SIG-M5 treated with dmso at 0.1 percent for 504 hours (cell line): ENCODE data around the gene GNPTG.

Experiments
- DNase-seq: peaks from one replicate; lab custom pipeline; 2025; ENCODE audit not compliant: unreplicated experiment; lab: John Stamatoyannopoulos, UW

The GNPTG gene

DNA sequence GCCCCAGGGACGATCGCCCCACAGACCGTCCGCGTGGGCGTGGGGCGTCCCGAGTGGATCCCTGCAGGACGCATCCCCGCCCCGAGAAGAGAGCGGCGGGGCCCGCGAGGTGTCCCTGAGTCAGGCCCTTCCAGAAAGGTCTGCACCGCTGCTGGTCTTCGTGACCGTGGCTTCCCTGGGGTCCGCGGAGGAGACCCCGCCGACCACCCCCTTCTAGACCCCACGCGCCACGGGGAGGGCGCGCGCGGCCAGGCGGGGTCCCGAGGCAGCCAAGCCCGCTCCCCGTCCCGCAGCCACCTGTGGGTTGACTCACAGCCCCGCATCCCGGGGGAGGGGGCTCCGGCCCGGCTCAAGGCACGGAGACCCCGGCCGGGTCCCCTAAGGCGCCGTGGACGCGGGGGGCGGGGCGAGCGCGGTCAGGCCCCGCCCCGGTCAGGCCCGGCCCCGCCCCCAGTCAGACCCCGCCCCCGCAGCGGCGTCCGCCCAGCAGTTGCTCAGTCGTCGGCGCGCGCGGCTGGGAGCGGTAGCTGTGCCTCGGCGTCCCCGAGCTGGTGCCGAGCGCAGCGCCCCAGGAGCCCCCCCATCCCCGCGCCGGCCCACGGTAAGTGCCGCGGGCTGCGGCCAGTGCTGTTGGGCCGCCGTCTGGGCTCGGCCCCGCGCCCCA is 18.4 kb upstream of the GNPTG start, which contains the start of gene BAIAP3:
Gene BAIAP3 (plus strand): TSS at position 497 of the 664 bp plus-strand sequence. CDS start 4,905 bp downstream, outside the sequence.
- DNase-seq, result no peak

DNA sequence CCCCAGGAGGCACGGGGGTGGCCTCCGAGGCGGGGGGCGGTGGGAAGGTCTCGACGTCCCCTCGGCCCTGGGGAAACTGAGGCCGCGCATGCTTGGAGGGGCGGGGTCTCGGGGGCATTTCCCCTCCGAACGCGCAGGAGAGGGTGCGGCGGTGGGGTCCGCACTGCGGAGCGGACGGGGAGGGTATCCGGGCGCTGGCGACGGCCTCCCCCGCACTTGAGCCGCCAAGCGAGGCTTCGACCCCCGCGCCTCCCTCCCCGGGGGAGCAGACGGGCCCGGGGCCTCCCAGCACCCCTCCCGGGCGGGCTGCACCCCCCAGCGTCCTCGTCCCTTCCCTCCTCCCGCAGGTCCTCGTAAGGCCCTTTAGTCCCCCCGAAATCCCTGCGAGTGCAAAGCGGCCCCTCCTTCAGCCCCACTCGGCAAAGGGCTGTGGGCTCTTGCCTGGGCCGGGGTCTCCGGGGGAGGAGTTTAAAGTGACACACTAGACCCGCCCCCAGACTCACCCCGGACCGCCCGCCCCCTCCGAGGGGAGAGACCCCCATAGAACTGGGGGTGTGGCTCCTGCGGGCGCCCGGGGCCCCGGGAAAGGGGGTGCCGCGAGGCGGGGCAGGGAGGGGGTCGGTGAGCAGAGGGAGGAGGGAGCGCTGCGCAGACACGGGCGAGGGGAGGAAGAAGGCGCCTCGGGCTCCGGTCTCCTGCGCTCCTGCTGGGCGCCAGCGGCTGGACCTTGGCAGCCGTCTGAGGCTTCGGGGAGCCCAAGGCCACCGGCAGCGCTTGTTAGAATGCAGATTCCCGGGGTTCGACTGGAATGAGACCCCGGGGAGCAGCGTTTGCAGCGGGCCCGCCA is 17.7 kb upstream of the GNPTG start:
- no peak for DNase-seq

DNA sequence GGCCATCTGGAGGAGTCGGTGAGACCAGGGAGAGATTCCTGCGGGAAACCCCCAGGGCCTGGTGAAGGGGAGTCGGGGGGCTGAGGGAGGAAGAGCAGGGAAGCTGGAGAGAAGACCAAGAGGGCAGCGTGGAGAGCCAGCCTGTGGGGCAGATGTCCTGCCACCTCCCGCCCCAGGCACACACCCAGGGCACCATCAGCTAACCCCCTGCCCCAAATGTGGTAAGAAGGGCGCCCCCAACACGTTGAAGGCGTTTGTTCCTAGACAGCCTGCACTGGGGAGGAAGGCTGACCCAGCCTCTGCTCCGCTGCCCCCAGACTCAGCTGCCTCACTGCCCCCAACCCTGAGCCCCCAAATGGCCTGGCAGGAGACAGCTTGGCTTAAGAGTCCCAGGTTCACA is 17.0 kb upstream of the GNPTG start:
- DNase-seq, result no peak

DNA sequence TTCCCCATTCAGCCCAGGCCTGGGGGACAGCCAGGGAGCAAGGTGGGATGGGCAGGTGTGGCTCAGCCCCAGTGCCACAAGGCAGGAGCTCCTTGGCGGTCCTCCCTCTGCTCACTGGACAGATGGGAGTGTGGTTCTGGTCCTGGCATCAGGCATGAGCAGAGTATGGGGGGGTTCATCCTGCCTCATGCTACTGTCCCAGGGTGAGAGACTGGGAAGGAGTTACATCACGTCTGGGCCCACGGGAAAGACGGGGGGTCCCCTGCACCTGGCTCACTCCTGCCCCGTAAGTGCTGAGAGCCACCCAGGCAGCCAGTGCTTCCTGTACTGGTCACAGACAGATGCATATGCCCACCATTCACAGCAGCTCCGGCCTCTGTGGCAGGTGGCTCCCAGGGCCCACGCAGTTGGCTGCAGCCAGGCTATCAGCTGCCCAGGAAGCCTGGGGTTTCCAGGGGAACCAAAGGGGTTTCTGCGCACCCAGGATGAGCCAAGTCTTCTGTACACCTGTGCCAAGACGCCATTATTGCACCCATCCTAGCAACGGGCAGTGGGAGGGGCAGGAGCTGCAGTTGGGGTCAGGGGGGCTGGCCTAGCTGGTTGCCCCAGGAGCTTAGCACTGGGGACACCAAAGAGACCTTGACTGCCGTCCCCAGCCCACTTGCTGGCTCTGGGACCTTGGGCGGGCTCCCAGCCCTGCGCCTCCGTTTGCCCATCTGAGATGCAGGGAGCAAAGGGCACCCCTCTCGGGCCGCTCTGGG is 16.3 kb upstream of the GNPTG start:
- DNase-seq, result no peak

DNA sequence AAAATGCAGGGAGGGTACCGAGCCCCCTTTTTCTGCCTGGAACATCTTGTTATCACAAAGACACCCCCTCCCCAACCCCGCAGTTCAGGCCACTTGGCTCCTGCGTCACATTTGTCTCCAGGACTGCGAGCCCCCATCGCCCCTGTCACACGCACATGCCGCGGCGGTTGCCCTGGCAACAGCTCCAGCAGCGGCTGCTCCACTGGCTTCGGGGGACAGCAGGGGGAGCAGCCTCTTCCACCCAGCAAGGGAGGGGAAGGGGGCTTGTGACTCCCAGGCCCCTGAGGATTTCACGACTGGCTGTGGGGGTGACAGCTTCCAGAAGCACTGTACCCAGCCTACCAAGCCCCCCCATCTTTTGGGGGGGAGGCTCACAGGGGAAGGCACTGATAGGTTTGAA is 15.7 kb upstream of the GNPTG start:
- DNase-seq, result no peak

DNA sequence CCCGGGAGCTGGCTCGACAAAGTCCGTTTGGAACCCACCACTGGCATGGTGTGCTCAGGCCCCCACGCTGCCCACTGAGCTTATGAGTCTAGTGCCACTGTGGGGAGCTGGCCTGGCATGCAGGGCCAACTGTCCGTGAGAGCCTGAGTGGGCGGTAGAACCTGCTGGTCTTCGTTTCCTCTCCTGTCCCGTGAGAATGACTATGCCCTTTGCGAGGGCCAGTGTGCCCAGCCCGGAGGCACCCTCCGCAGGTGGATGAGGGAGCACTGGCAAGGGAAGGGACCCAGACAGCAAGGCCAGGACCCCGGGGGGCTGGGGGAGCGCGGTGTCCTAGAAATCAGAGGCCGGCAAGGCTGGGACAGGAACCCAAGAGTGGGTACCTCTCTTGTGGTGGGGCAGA is 15.1 kb upstream of the GNPTG start:
- no peak for DNase-seq

DNA sequence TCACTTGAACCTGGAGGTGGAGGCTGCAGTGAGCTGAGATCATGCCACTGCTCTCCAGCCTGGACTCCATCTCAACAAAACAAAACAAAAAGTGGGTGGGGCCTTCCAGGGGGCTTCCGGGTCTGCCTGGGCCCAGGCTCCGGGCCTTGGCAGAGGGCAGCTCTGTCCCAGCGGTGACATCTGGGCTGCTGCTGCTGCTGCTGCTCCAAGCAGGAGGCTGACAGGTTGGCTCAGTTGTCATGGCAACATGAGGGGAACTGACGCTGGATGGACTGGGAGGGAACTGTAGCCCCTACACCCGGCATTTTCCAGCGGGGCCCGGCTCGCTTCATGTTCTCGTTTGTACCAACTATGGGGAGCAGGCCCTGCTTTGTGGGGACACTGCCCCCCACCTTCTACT is 14.2 kb upstream of the GNPTG start:
- no peak for DNase-seq

DNA sequence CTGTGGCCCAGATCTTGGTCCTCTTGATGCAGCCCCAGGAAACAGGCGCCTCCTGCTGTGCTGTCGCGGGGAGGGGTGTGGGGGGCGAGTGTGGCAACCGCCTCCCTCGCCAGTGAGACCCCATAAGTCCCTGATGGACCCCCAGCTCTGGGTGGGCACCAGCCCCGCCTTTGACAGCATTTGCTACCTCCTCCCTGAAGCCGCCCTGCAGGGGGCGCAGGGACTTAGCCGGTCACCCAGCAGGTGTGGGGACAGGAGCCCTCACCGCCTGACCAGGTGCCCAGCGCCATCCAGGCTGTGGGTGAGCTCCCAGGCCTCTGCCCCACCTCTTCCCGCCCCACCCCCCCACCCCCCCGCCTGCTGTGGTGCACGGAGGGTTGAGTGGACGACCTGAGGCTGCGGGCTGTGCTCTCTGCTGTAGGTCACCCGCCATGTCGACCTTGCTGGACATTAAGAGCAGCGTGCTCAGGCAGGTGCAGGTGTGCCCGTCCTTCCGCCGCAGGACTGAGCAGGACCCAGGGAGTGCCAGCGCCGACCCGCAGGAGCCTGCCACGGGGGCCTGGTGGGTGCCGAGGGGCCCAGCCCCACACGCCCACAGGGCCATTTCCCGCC is 13.5 kb upstream of the GNPTG start:
- no peak for DNase-seq

DNA sequence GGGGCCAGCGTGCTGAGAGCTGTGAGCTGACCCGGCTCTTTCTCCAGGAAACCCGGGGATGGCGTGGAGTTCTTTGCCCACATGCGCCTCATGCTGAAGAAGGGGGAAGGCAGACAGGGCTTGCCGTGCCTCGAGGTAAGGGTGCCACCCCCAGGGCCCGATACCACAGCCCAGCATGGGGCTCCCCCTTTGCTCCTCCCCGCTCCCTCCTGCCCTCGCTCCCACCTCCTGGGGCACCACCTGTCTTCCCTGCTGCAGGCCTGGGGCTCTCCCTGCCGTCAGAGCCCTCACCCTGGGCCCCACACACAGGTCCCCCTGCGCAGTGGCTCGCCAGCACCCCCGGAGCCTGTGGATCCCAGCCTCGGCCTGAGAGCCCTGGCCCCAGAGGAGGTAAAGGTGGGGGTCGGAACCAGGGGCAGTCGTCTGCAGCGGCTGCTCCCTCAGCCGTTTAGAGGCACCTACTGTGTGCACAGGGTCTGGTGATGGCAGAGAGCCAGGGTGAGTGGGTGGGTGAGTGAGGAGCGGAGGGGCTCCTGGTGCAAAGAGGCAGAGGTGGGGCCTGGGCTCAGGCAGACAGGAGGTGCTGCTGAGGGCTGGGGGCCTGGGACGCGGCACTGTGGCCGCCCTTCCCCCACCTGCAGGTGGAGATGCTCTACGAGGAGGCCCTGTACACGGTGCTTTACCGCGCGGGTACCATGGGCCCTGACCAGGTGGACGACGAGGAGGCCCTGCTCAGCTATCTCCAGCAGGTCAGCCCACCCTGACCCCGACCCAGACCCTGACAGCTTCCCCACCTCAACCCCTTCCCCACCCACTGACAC is 12.7 kb upstream of the GNPTG start:
- DNase-seq, result no peak

DNA sequence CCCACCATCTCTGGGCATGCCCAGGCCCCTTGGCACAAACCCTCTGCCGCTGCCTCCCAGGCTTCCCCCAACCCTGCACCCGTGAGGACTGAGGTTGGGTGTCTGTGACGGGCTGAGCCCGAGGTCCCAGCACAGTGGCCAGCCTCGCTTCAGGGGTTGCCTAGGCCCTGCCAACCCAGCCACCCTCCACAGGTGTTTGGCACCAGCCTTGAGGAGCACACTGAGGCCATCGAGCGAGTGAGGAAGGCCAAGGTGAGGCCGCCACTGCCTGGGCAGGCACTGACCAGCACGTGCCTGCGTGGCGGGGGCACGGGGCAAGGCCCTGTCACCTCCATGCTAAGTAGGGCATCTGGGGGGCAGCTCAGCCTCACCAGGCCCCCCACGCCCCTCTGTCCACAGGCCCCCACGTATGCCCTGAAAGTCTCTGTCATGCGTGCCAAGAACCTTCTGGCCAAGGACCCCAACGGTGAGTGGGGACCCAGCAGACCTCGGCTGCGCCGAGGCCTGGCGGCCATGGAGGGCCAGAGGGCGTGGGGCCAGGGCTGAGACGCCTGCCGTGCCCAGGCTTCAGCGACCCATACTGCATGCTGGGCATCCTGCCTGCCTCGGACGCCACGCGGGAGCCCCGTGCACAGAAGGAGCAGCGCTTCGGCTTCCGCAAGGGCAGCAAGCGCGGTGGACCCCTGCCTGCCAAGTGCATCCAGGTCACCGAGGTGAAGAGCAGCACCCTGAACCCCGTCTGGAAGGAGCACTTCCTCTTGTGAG is 10.8 kb upstream of the GNPTG start:
- no peak for DNase-seq

DNA sequence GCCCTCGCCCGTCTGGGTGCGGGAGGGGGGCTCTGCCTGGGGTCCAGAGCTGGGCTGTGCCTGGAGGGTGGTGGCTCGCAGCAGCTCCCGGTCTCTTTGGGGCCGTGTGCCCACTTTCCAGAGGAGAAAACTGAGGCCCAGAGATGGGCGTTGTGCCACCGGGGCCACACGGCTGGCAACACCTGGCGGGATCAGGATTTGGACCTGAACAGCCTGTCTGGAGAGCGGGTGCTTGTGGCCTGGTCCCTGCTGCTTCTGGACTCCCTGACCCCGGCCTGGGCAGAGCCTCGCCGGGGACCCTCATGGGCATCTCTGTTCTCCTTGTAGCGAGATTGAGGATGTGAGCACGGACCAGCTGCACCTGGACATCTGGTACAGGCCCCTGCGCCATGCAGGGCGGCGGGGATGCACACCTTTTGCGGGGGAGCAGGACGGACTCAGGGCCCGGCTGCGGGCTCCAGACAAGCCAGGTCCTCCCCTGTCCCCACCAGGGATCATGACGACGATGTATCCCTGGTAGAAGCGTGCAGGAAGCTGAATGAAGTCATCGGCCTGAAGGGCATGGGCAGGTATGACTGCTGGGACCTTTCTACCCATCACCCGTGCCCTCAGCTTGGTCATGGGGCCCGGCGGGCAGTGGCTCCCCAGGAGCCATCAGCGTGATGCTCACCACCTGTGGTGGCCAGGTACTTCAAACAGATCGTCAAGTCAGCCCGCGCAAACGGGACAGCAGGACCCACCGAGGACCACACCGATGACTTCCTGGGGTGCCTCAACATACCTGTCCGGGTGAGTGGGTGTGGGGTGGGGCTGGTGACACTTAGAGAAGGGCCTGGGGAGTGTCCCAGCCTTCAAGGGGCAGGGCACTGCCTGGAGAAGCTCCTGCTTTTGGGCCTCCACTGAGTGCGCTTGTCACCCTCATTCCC is 10.0 kb upstream of the GNPTG start:
- no peak for DNase-seq

DNA sequence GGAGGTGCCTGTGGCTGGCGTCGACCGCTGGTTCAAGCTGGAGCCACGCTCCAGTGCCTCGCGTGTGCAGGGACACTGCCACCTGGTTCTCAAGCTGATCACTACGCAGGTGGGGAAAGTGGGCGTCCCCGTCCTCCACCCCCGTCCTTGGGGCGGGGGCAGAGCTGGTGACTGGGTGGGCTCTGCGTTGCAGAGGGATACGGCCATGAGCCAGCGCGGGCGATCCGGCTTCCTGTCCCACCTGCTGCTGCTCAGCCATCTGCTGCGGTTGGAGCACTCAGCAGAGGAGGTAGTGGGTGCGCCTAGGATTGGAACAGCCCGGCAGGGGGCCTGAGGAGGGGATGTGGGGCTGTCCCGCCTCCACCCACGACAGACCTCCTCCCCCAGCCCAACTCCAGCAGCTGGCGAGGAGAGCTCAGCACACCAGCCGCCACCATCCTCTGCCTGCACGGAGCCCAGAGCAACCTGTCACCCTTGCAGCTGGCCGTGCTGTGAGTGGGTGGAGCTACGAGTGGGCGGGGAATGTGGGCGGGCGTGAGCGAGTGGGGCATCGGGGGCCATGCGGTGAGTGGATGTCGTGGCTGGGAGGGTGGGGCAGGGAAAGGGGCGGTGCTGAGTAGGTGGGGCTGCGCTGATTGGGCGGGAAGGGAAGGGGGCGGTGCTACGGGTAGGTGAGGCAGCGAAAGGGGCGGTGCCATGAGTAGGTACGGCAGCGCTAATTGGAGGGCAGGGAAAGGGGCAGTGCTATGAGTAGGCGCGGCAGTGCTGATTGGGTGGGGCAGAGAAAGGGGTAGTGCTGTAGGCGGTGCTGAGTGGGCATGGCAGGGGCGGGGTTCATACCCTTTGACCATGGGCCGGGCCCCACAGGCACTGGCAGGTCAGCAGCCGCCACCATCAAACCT is 9.0 kb upstream of the GNPTG start:
- peak; percentile 97 for DNase-seq

DNA sequence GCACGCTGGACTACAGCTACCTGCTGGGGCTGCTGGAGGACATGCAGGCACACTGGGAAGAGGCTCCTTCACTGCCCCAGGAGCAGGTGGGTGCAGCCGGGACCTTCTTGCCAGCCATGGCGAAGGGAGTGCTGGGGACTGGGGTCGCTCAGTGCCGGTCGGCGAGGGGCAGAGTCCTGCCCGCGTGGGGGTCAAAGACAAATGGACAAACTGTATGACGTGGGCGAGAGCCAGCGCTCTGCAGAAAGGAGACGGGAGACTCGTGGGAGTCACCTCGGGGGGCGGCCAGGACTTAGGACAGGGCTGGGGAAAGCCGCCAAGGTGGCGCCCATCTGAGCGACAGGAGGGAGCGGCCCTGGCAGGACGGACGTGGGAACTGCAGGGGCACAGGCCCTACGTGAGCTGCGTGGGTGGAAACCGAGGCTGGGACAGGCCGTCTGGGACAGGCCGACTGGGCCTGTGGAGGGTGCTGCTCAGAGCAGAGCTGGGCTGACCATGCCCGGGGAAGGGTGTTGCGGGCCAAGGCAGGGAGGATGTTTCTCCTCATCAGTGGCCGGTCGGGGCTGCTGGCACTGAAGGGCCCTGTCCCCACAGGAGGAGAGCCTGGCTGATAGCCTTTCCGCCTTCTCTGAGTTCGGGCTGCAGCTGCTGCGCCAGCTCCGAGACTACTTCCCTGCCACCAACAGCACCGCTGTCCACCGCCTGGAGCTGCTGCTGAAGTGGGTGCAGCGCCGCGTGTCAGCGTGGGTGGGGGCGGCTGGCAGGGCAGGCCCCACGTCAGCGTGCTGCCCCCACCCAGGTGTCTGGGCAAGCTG is 8.1 kb upstream of the GNPTG start:
- DNase-seq, result no peak

DNA sequence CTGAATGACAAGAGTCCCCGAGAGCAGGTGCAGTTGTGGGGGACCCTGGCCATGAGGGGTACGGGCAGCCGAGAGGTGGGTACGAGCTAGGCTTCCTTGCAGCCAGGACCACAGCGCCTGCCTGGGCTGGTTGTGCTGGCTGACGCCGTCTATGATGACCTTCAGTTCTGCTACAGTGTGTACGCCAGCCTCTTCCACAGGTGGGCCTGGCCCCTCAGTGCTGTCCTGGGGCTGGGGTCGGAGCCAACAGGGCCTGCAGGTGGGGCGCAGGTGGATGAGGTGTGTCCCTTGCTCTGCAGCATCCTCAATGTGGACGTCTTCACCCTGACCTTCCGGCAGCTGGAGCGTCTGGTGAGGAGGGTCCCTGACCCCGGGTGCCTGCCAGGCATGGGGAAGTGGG is 7.2 kb upstream of the GNPTG start:
- no peak for DNase-seq

DNA sequence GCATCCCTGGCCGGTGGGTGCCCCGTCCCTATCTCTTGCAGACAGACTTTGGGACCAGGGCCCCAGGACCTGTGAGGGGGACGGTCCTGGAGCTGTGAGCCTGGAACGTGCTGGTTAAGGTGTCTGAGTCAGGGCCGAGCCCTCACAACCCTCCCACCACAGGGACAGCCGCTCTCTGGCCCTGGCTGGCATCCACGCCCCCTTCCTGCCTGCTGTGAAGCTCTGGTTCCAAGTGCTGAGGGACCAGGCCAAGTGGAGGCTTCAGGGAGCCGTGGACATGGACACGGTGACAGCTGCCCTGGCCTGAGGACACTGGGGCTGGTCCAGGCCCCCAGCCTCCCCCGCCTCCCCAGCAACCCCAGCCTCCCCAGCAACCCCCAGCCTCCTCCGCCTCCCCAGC is 6.6 kb upstream of the GNPTG start:
- no peak for DNase-seq

DNA sequence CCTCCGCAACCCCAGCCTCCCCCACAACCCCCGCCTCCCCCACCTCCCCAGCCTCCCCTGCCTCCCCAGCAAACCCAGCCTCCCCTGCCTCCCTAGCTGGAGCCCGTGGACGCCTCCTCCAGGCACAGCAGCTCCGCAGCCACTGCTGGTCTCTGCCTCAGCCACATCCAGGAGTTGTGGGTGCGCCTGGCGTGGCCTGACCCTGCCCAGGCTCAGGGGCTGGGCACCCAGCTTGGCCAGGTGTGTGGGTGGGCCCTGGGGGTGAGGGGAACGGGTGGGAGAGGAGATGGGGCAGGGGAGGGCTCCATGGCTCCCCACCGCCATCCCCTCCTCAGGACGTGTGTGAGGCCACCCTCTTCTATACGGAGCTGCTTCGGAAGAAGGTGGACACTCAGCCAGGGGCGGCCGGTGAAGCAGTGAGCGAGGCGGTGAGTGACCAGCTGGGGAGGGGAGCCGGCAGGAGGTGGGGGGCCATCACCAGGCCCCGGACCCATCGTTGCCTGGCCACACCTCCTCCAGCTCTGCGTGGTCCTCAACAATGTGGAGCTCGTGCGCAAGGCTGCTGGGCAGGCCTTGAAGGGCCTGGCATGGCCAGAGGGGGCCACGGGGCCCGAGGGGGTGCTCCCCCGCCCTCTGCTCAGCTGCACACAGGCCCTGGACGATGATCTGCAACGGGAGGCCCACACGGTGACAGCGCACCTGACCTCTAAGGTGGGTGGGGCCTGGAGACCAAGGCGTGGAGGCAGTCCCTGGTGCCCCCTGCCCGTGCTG is 5.9 kb upstream of the GNPTG start:
- DNase-seq, result no peak
